ENCODE data around the gene STPG1.

STPG1 gene

GRCh38 chr1:24437631-24438396 is 24.2 kb upstream of the STPG1 start:
- H3K4me3 Mint-ChIP-seq, result no peak overlapping the region
- no peaks in the 10 kb centered on the region for H3K9me3 Mint-ChIP-seq
- peaks cover 13% of the 10 kb centered on the region for H3K27me3 Mint-ChIP-seq (ENCODE audit: low read depth, poor library complexity)
- no peak for TF ChIP-seq CTCF (IDR thresholded peaks at IDR 0.05)
- H3K36me3 Mint-ChIP-seq (ENCODE audit: low read depth), result no peaks in the 10 kb centered on the region
- peaks cover 40% of the 10 kb centered on the region for H3K4me1 Mint-ChIP-seq
- no peak overlapping the region for H3K27ac Mint-ChIP-seq
- no peak for DNase-seq

- Mint-ChIP-seq H3K27me3 (ENCODE audit: low read depth, poor library complexity) (peaks cover 13% of the 10 kb centered on the region), H3K27ac (no peak overlapping the region), H3K36me3 (ENCODE audit: low read depth) (no peaks in the 10 kb centered on the region), H3K4me1 (peaks cover 32% of the 10 kb centered on the region), H3K9me3 (no peaks in the 10 kb centered on the region), H3K4me3 (no peak overlapping the region)
- no peak for DNase-seq
- no peak for TF ChIP-seq CTCF (IDR thresholded peaks at IDR 0.05)
Measured at GRCh38 chr1:24435782-24436365, 22.3 kb upstream of the STPG1 start.

GRCh38 chr1:24427545-24427862 is 13.9 kb upstream of the STPG1 start:
- H3K27ac Mint-ChIP-seq, result no peak overlapping the region
- peaks cover 15% of the 10 kb centered on the region for H3K27me3 Mint-ChIP-seq (ENCODE audit: low read depth, poor library complexity)
- H3K4me1 Mint-ChIP-seq, result peaks cover 20% of the 10 kb centered on the region
- no peak for DNase-seq
- no peaks in the 10 kb centered on the region for H3K9me3 Mint-ChIP-seq
- H3K4me3 Mint-ChIP-seq, result no peak overlapping the region
- H3K36me3 Mint-ChIP-seq (ENCODE audit: low read depth), result peaks cover 8% of the 10 kb centered on the region
- no peak for TF ChIP-seq CTCF (IDR thresholded peaks at IDR 0.05)

GRCh38 chr1:24426744-24427544 is 13.4 kb upstream of the STPG1 start:
- TF ChIP-seq CTCF (IDR thresholded peaks at IDR 0.05), result no peak
- no peak for DNase-seq
- H3K9me3 Mint-ChIP-seq, result no peaks in the 10 kb centered on the region
- H3K4me3 Mint-ChIP-seq, result no peak overlapping the region
- peaks cover 20% of the 10 kb centered on the region for H3K4me1 Mint-ChIP-seq
- H3K27me3 Mint-ChIP-seq (ENCODE audit: low read depth, poor library complexity), result peaks cover 15% of the 10 kb centered on the region
- no peak overlapping the region for H3K27ac Mint-ChIP-seq
- peaks cover 11% of the 10 kb centered on the region for H3K36me3 Mint-ChIP-seq (ENCODE audit: low read depth)

- TF ChIP-seq CTCF (IDR thresholded peaks at IDR 0.05), result no peak
- H3K9me3 Mint-ChIP-seq, result no peaks in the 10 kb centered on the region
- peaks cover 19% of the 10 kb centered on the region for H3K36me3 Mint-ChIP-seq (ENCODE audit: low read depth)
- peak overlapping the region; percentile 40 for H3K27ac Mint-ChIP-seq
- peaks cover 15% of the 10 kb centered on the region for H3K27me3 Mint-ChIP-seq (ENCODE audit: low read depth, poor library complexity)
- H3K4me3 Mint-ChIP-seq, result no peak overlapping the region
- DNase-seq, result no peak
- H3K4me1 Mint-ChIP-seq, result peaks cover 20% of the 10 kb centered on the region
Measured at GRCh38 chr1:24425922-24426321, 12.3 kb upstream of the STPG1 start.
